ENCODE measurements around the gene QSOX2.
"Not testable (repeated sequence)": the region's sequence is repeated elsewhere in the genome, so short reads cannot be mapped to it uniquely, and the experiment has no call there.

Gene QSOX2

DNA sequence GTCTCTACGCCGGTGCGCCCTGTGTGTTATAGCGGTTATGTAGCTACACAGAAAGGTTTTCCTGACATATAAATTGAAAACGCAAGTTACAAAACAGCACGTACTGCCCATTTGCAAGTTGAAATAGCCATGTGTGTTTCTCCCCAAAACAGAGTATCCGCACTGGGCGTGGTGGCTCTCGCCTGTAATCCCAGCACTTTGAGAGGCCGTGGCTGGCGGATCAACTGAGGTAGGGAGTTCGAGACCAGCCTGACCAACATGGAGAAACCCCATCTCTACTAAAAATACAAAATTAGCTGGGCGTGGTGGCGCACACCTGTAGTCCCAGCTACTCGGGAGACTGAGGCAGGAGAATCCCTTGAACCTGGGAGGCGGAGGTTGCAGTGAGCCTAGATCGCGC lies 21.0 kb upstream of the QSOX2 start:
- not testable (repeated sequence) for DNase-seq (ENCODE audit: low read depth)

DNA sequence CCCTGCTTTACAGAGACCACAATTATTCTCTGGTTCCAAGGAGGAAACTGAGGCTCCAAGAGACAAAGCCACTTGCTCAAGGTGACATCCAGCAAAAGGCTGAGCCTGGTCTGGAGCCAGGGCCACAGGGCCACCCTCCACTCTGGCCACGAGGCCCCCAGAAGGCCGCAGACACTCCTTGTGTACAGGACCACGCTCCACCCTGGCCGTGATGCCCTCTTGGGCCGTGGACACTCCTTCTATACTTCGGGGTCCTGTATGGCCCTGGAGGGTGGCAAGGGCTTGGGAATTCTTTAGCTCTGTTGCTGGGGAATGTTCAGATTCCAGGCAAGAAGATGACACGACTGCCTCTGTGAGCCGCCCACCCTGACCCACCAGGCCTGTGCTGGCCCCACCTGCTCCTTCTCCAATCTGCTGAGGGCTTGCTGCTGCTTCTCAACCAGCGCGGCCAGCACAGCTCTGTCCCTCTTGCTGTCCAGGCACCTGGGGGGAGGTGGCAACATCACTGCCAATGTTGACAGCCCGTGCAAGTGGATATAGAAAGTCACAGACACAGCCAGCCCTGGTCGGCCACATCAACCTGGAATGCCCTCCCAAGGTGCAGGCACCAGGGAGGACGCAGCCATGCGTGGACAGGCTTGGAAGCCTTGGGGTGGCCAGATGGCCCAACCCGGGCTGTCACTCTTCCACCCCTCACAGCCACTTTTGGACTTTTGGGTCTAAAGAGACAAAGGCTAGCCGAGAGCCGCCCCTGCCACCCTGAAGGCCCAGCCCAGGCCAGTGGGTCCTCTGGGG lies 20.1 kb upstream of the QSOX2 start:
- DNase-seq (ENCODE audit: low read depth) = no peak

DNA sequence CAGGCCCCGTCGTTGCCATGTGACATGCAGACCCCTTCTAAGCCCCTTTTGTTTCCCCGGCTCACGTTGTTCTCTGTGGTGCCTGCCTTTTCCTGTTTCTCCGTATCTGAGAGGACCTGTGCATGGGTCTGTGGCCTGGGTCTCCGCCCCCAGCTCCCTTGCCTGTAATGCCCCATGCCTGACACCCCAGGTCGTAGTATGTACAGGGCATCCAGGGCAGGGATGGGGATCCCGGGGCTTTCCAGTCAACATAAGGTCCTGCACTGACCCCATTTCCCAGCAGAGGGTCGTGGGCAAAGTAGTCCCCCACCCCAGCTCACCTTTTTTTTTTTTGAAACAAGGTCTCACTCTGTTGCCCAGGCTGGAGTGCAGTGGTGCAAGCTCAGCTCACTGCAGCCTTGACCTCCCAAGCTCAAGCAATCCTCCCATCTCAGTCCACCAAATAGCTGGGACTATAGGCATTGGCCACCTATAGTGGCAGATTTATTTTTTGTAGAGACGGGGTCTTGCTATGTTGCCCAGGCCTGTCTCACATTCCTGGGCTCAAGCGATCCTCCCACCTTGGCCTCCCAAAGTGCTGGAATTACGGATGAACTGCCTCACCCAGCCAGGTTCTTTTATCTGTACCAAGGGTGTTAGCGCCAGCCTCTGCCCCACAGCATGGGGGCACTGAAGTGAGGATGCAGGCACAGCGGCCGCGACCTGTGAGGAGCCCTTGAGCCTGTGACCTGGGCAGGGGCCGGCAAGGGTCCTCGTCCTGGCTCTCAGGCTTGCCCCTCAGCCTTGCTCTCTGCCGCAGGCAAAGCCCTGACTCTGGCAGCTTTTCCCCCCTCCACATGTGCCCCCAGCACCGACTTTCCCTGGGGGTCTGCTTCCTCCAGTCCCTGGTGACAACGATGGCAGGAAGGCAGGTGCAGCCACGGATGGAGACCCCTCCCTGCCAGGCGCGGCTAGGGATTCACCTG lies 19.1 kb upstream of the QSOX2 start:
- DNase-seq (ENCODE audit: low read depth) = no peak

DNA sequence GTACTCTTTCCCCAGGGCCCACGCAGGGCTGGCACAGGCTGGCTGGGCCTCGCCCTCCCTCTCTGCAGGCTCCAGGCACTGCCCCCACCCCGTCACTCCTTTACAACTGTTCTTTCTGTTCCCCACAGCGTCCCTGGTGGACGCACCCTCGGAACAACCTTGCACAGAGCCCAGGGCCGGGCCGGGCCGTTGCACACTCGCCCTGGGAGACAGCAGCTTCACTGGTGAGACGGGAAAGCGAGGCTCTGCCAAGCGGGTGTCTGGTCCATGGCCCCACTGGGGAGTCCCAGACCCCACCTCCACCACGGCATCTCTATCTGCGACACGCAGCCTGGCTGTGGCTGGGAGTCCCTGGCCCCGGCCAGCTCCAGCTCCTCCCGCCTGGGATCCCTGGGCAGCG lies 18.4 kb upstream of the QSOX2 start:
- no peak for DNase-seq (ENCODE audit: low read depth)

DNA sequence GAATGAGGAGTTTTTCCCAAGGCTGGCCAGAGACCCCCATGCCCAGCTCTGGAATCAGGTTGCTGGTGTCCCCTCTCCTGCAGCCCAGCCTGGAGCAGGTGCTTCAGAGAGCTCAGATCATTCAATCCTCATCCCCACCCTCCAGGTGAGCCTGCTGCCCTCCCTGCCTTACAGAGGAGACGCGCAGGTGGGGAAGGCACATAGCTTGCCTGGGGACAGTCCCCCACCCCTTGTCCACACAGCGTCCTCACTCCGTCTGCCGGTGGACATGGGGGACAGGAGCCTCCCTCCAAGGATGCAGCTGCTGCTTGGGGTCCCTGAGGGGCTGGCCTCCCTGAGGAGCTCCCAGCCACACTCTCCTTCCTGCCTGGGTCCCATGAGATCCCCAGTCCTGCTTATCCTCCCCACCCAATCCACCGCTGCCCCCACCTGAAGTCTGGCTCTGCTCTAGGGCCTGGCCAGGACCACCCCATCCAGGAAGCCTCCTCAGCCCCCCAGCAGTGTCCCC lies 17.1 kb upstream of the QSOX2 start:
- DNase-seq (ENCODE audit: low read depth) = no peak

DNA sequence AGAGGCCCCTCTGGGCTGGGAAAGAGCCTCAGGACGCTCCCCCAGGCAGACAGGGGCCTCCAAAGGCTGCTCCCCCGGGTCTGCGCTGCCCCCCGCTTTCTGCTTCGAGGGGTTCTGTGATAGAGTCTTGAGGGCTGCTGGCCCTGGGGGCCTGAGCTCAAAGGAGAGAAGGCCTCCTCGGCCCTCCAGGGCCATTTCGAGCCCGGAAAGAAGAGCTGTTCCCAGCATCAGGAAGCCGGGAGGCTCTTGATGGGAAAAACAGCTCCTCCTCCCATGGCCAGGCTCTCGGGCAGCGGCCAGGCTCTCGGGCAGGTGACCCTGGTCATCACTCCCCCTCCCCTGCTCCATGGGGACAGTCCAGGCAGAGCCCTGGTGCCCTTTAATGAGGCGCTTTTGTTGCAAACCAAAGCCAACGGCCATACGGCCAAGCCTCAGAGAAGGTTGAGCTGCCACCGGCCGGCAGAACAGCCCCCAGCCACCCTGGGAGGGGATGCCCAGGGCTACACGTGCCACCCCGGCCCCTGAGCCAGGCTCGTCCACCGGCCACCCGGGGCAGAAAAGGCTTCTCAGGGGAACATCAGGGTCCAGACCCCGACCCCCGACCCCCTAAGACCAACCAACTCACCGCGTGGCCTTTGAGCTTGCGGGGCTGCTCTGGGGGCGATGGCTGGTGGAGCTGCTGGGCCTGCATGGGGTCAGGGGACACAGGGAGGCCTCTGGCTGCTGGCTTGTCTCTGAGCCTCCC lies 16.2 kb upstream of the QSOX2 start:
- DNase-seq (ENCODE audit: low read depth) = no peak

DNA sequence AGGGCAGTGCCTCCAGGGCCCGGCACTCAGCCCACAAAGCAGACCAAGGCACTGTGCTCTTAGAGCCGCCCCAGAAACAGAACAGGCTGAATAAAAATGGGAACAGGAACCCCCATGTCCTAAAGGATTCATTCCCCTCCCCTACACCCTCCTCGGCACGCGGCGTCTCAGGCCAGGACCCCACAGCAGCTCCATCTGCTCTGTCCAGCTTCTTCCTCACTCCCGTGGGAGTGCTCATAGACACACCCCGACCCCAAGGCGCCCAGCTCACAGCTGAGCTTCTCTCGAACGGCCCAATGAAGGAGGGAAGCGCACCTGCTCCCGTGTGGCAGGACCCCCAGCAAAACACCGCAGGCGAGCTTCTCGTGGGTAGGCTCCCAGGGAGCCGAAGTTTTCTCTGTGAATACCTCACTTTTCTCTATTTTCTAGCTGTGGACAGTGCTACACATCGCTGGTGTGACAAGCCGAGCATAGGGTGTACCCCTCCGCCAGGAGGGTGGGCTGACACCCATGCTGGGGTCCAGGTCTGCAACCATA lies 15.4 kb upstream of the QSOX2 start:
- no peak for DNase-seq (ENCODE audit: low read depth)

DNA sequence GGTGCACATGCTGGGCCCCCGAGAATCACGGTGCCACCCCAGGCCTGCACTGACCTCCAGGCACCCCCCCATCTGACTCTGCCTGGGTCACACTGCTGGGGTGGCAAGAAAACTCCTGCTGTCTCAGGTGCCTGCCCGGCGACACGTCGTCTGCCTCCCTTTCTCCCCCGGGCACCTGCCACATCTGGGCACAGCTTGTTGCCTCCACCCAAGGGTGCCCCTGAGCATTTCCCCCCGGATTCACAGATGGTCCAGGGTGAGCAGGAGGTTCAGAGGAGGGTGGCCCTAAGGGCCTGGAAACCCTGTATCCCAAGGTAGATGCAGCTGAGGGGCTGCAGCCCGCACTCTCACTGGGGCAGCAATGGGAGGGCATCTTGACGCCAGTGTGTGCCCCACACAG lies 14.9 kb upstream of the QSOX2 start:
- no peak for DNase-seq (ENCODE audit: low read depth)

DNA sequence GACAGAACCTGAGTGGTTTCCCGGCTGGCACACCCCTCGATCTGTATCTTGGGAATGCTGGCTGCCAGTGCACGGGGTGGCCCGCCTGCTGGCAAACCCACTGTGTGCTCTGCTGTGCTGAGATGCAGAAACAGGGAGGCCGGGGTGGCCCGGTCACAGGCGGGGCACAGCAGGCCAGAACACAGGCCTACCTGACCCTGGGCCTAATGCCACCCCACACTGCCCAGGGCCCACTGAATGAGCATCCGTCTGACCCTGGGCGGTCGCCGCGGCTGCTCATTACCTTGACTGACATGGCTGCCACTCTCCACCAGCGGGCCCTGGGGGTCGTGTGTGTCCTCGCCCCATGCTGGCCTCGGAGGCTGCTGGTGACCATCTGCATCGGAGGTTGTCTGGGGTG lies 14.2 kb upstream of the QSOX2 start:
- no peak for DNase-seq (ENCODE audit: low read depth)

DNA sequence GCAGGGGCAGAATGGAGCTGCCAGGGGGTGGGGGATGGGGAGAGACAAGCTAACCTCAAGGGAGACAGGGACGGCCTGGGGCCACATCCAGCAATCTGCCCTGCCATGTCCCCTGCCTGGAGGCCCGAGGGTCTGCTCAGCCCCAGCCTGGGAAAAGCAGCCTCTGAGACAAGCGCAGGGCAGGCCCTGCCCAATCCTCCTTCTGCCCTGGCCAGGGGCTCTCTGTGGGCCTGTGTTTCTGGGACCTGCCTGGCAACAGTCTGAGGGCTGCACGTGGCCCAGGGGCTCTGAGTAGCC lies 13.9 kb upstream of the QSOX2 start:
- no peak for DNase-seq (ENCODE audit: low read depth)

DNA sequence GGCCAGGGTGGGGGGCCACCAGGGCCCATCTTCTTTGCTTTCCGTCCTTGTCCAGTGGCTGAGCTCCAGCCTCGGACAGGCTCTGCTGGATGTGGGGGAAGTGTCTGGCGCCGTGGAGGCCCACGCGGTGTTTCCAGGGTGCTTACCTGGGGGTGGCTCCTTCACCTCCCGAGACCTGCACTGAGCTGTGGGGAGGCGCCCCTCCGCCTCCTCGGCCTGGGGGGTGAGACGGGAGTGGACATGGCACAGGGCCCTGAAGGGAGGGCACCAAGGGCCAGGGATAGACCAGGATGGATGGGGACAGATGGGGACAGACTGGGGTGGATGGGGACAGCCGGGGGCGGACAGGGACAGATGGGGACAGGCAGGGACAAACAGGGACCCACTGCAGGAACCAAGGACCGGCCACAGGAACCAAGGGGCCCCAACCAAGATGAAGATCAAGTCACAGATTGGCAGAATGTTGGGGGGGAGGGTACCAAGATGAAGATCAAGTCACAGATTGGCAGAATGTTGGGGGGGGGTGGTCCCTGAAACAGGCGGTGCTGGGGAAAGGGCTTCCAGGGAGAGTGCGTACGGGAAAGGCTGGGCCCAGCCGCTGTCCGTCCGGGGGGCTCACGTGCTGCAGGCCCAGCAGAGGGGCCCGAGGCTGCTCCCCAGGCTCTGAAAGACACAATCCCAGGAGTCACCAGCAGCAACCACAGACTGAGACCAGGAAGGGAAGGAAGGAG lies 13.3 kb upstream of the QSOX2 start:
- no peak for DNase-seq (ENCODE audit: low read depth)

DNA sequence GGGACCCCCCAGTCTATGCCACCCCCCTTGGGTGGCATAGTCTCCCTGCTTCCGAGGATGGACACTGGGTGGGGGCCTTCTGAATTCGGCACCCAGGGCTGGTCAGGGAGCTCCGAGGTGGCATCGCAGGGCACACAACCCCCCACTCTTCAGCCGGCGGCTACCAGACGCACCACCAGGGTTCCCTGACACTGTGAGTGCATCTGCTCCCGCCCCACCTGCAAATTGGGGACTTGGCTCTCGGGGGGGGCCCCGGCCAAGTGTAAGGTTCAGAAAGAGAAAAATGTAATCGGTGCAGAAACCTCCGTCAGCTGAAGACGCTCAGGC lies 12.7 kb upstream of the QSOX2 start:
- no peak for DNase-seq (ENCODE audit: low read depth)

DNA sequence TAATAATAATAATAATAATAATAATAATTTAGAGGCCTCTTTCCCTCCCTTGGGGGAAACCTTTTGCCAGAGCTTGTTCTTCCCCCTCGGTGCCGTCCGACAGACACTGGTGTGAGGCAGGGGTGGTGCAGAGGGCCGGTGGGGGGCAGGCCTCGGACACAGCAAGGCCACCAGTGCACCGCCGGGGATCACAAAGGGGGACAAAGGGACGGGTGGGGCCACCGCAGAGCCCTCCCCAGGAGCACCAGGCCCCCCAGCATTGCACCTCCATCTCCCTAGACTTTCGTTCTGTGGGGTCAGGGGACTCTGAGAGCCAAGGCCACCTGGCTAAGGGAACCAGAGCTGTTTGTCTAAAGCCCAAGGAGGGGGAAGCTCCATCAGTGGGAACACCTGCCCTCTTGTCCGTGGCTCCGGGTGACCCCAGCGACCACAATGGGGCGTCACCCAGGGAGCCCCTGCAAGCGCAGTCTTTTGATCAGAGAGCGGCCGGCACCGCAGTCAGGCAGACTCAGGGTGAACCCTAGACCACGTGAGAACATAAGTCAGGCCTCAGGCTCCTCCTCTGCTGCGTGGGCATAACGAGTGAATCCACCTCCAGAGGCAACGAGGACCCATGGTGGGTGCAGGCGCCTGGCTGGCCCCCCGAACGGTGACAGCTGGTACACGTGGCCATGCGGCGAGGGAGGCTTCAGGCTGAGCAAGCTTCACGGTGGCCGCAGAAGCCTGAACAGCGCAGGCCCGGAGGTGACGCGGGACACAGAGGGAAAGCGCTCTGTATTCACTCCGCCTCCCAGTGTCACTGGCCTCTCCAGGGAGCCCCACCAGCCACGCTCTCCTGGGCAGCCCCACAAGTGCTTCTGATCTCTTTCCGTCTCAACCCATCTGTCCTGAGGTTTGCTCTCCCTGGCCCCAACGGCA lies 12.0 kb upstream of the QSOX2 start:
- no peak for DNase-seq (ENCODE audit: low read depth)

DNA sequence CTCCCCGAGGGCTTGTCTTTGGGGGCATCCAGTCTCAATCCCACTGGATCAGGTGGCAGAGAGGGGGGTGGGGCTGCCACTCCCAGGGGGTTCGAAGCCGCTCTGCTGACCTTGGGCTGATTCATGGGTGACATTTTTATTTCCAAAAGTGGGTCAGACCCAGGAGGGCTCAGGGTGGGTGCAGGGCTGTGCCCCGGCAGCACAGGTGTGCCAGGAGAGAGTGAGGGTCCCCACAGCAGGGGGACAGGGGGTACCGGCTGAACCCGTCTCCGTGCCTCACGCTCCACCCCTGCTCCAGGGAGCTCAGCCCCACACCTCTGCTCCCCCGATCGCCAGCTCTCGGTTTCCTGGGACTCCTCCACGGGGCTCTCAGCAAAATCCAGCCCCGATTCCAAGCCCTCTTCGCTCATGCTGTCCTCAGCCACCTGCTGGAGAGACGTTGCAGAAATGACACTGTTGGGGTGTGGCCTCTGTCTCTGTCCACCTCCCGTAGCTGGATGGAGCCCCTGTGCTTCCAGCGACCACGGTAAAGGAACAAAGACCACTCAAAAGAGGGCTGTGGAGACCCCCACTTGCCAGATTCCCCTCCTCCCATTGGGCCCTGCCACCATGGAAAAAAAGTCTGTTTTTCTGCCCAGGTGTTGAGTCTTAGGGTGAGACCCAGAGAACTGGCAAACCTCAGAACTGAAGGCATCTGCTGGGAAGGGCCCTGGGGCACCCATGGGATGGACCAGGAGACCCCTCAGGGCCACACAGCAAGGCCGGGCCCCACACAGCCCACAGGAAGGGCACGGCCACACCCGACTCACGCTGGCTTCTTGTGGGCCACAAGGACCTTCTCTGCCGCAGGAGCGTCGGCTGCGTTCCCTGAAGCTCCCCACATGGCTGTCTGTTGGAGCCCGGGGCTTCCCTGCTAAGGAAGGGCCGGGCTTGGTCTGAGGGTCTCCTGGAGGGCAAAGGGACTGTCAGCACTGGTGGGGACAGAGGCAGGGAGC lies 10.6 kb upstream of the QSOX2 start:
- DNase-seq (ENCODE audit: low read depth) = no peak

DNA sequence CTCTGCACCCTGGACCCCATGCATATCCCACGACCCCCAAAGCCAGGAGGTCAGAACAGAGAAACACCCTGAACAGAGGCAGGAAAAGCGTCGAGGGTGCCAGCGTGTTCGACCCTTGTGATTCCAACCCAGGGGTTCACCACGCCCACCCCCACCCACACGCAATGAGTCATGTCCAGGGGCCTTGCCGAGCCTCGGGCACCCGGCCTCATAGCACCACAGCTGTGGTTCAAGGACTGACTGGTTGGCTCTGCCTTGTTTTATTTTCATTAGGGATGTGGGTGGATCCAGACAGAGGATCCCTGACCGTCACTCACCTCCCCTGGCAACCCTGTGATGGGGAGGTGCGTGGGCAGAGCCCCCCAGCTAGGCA lies 9.5 kb upstream of the QSOX2 start:
- no peak for DNase-seq (ENCODE audit: low read depth)

DNA sequence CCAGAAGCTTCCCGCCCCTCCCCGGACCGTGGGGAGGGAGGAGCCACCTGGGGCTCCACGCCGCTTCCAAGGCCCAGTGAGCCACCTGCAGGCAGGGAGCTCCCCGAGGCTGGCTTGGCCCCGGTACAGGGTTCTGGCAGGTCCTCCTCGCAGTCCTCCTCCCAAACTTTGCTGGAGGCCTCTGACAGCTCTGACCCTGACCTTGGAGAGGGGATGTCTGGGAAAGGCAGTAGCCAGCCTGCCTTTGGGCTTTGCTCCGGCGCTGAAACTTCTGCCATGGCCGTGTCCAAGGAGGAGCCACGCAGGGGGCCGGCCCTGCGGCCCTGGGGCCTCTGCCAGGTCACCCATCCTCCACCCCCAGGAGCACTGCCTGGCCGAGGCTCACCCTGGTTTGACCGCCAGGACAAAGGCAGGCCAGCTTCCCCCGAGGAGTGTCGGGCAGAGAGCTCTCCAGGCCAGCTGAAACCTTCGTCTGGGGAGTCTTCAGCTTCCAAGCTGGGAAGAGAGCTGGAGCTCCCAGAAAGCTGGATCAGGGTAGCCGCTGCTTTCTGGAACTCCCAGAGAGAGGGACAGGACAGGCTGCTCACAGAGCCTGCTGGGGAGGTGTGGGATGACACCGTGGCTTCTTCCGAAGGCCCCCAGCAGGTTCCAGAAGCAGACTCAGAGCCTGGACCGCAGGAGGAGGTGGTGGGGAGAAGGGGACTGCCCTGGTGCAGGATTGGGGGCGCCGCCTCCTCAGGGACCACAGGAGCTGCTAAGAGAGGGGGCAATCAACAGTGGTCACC lies 9.0 kb upstream of the QSOX2 start:
- DNase-seq (ENCODE audit: low read depth) = no peak

DNA sequence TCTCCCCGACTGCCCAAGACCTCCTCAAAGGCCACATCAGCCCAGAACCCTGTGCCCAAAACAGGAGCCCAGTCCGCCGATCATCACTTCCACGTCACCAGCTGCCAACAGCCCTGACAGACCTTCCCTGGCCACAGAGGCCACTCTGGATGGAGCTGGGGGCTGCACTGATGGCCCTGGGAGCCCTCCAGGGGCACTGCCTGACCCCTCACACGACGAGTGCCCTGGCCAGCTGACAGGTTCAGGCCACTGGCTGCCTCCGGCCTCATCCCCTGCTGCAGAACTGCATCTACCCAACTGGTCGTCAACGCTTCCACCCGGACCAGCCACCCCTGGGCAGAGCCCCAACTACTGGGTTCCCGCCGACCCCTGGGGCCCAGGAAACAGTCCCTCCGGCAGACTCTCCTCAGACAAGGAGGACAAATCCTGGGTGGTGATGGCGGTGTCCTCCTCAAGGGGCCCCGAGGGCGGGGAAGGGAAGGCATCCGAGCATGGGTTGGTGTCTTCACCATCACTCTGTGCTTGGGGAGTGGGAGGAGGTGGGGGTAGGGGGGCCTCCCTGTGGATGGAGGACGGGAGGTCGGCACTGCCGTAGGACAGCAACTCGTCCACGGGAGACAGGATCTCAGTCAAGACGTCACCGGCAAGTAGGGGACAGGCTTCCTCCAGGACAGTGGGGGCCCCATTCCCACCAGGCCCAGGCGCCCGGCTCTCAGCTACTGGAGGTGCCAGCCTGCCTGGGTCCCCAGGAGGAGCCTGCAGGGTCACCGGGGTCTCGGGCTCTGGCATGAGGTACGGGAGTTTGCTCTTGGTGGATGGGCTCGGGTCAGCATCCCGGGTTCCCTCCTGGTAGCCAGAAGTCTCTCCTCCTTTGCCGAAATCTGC lies 7.9 kb upstream of the QSOX2 start:
- no peak for DNase-seq (ENCODE audit: low read depth)

DNA sequence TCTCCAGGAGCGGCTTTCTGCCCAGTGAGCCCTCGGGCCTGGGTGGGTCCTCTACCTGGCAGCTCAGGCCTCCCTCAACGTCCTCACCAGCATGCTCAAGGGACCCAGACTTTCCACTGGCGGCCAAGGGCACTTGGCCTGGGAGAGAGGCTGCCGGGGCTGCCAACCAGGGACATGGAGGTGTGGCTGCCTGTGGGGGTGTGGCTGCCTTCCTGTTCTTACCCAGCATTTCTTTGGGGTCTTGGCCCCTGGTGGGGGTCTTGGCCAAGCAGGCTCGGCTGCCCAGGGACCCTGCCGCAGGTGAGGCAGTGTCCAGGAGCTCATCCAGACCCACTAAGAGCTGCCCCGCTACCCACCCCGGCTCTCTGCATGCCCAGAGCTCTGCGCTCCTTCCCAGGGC lies 7.2 kb upstream of the QSOX2 start:
- no peak for DNase-seq (ENCODE audit: low read depth)
